GM19193 (cell line): ENCODE results near the gene HHATL.

Experiments
- POLR2A ChIP-seq: IDR thresholded peaks from 4 replicates; pipeline ENCODE4 v1.6.1; 2011; ENCODE audit not compliant: insufficient read depth, insufficient read length; ENCODE audit errors: extremely low read depth

The HHATL gene

GRCh38 chr3:42653560-42654330 is 48.9 kb downstream of the HHATL start, which contains the start of gene ZBTB47:
Gene ZBTB47 (plus strand): TSS chr3:42653697. CDS start chr3:42658356, 4,659 bp downstream.
- no peak for TF ChIP-seq POLR2A

GRCh38 chr3:42653303-42653559 is 49.4 kb downstream of the HHATL start:
- TF ChIP-seq POLR2A: no peak

DNA sequence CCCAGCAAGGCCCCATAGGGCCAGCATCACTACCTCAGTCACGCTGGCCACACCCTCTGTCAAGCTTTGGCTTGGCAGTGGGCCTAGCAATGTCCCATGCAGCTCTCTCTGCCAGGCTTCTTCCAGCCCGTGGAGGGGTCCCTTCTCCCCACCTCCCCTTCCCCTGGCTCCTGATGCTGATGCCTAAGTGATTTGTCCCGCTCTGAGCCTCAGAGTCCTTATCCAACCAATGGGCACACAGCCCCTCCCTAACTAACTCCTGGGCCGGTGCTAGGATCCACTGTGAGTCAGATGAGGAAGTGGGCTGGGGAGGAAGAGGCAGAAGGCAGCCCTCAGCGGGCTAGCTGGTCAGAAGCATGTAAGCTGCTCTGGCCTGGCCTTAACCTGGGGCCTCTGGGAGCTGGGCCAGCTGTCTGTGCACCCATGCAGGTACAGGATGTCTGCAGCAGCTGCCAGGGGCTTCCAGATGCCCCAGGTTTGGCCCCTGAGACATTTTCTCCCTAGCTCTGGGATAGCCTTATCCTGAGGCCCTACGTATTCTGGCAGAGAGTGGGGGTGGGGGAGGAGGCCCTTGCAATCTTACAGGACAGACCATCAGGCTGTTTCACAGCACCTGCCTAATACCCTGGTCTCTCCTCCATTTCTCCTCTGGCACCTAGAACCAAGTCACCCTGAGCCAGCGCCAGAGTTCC is 49.8 kb downstream of the HHATL start:
- TF ChIP-seq POLR2A: no peak

DNA sequence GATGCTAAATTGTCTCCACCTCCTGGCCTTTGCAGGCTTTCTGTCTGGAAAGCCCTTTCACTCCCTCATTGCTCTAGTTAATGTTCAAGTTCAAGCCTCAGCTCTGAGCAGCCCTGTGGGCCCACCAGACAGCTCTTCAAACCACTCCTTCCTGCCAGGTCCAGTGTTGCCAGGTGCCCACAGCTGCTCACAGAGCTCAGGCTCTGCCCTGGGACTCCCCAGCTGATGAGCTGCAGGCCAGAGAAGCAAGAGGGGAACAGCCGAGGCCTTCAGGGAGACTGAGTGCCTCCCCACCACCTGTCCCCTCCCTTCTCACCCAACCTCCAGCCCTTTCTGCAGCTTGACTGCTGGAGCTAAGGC is 50.4 kb downstream of the HHATL start:
- no peak for TF ChIP-seq POLR2A

DNA sequence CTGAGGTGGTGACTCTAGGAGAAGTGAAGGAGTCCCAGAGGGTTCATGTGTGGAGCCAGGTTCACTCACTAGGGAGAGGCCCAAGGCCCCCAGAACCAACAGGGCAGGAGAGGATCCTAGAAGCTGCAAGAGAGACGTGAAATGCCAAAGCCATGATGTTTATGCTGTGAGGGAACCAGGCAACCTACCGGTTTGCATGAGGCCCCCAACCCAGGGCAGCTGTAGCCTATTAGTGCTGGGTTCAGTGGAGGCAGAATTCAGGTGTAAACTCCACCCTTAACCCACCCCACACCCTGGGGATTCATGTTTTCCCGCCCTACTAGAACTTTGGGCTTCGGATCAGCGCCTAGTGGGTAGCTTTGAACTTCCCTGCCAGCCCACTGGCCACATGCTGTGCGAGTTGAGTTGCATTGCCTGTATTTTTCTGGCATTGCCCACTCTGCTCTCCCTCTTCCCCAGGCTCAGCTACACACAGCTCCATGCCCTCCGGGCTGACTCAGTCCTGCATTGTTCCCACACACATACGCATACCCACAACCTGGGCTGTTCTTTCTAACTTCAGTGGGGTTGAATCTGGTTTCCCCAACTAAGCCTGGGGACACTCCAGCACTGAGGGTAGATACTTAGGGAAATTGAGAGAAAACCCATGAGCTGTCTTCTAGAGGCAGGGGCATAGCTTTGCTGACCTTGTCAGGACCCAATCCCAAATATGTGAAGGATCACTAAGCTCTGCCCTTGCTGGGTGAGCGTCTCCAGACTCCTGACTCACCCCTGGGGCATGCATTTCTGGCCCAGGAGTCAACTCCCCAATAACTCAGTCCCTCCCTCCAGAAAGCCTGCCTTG is 51.1 kb downstream of the HHATL start:
- TF ChIP-seq POLR2A: no peak

DNA sequence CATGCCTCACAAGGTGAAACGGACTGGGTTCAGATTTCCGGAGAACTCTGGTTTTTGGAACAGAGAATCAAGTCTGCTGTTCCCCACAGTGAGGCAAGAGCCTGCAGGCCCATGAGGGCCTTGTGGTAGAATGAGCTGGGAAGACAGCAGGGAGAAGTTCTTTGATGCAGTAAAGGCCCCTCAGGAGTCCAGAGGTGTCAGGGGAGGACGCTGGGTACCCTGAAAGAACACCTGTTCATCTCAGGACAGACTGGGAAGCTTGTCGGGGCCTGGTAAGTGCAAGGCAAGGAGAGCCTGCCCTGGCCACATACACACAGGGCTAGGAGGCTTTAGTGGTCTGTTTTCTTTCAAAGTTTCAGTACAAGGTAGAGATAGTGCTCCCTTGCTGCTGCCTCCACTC is 52.8 kb downstream of the HHATL start:
- no peak for TF ChIP-seq POLR2A

GRCh38 chr3:42649006-42649405 is 53.6 kb downstream of the HHATL start:
- TF ChIP-seq POLR2A: no peak

DNA sequence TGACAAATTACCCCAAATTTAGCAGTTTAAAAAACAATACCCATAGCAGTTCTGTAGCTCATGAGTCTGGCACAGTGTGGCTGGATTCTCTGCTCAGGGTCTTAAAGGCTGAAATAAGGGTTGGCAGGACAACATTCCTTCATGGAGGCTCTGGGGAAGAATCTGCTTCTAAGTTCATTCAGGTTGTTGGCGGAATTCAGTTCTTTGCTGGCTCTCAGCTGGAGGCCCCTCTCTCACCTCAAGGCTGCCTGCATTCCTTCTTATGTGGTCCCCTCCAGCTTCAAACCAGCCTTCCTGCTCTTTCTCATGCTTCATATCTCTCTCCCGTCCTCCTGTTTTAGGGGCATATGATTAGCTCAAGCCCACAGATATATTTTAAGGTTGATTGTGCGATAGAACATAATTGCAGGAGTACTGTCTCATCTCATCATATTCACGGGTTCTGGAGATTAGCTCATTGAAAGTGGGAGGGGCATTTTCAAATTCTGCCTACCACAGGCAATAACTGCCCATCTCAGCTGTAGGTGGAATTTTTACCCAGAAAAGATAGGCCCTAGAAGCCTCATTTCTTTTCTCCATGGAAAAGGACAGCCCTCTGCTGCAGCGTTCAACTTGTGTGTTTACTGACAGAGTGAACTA is 54.7 kb downstream of the HHATL start:
- TF ChIP-seq POLR2A: no peak
